HG03135 (cell line): ENCODE measurements around the gene SLC5A4.

ENCODE experiments used
- ATAC-seq: cut with Tn5 transposase; IDR thresholded peaks from one replicate; pipeline ENCODE4 v1.9.1; 2021; ENCODE audit warnings: mild to moderate bottlenecking, moderate library complexity; ENCODE audit not compliant: unreplicated experiment

SLC5A4 gene

GRCh38 chr22:32233091-32233490 lies 22.1 kb downstream of the SLC5A4 start:
- no peak for ATAC-seq

DNA sequence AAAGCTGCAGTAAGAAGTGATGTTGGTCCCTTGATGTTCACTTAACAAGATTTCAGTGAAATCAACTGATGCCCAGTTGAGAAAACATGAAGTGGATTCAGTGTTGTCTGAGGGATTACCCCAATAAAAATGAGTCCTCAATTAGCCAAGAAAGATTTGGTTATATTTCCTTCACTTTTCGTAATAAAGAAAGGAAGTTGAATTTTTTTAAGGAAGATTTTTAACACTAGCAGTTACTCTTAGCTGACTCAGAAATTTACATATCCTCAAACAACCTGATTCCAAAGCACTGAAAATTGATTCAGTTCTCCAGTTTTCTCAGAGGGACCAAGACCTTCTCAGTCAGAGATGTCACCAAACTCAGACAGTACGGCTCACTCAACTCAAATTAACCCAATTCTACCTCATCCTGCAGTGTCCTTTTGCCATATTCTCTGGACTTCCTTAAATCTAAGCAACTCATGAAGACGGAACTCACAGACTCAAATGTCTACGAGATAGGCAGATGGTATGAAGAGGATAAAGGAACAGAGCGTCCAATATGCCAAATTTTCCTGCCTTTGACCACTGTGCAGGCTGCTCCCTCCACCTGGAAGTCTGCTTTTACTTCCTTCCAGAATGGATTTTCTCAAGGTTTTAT lies 22.8 kb downstream of the SLC5A4 start:
- no peak for ATAC-seq

- ATAC-seq, result no peak
Observed at GRCh38 chr22:32226326-32227104, 28.6 kb downstream of the SLC5A4 start.

- no peak for ATAC-seq
Observed at GRCh38 chr22:32222991-32223390, 32.2 kb downstream of the SLC5A4 start.

GRCh38 chr22:32219026-32219425 lies 36.1 kb downstream of the SLC5A4 start:
- ATAC-seq, result no peak

DNA sequence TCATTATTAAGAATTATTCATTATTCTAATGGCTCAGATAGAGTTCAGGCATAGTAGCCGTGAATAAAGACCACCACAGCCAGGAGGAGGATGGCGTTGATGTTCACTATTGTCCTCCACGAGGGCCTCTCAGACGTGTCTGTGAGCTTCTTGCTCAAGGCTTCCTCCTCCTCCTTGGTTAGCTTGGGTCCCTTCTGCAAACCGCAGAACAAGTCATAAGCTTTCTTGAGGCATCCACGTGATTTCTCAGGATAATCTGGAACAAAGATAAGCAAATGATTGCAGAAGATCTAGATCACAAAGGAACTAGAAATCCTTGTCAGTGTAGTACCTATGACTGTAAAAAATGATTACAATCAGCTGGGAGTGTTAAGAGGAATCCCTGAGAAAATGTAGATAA lies 36.7 kb downstream of the SLC5A4 start:
- ATAC-seq, result no peak

GRCh38 chr22:32217465-32217864 lies 37.7 kb downstream of the SLC5A4 start:
- no peak for ATAC-seq

DNA sequence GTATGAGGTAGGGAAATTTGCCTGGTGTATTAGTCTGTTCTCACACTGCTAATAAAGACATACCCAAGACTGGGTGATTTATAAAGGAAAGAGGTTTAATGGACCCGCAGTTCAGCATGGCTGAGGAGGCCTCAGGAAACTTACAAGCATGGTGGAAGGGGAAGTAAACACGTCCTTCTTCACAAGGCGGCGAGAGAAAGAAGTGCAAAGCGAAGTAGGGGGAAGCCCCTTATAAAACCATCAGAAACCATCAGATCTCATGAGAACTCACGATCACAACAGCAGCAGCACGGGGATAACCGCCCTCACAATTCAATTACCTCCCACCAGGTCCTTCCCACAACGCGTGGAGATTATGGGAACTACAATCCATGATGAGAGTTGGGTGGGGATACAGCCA lies 38.2 kb downstream of the SLC5A4 start:
- ATAC-seq, result no peak

DNA sequence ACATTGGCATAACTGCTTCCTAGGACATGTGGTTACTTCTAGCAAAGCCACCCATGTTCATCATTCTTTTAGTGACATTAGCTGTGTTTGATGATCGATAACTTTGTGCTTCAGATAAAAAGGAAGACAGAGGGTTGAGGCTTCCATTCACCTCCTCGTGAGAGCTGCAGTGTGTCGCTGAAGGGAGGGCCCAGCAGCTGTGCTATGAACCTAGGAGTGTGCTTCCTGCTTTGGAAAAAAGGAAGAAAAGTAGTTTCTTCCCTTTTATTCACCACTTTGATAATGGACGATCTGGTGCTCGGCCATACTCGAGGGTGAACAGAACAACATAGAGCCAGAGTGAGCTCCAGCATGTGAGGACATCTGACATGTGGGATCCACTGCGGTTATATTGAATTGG lies 44.1 kb downstream of the SLC5A4 start:
- no peak for ATAC-seq

DNA sequence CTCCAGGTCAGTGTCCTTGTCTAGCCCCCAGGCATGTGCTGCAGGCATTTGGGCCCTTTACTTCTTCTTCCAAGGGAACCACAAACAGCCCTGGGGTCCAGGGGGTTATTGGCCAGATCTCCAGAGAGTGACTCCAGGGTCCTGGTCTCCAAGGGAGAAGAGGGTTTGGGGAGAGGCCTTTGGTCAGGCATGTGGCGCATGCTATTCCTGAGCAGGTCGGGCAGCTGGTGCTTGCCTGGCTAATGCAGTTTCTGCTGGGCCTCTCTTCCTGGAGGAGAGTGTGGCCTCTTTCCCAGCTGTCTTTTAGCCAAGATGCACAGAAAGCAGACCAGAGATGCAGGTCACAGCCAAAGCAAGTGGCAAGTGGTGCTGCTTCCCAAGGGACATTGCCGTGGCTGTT lies 46.5 kb downstream of the SLC5A4 start:
- ATAC-seq, result no peak

DNA sequence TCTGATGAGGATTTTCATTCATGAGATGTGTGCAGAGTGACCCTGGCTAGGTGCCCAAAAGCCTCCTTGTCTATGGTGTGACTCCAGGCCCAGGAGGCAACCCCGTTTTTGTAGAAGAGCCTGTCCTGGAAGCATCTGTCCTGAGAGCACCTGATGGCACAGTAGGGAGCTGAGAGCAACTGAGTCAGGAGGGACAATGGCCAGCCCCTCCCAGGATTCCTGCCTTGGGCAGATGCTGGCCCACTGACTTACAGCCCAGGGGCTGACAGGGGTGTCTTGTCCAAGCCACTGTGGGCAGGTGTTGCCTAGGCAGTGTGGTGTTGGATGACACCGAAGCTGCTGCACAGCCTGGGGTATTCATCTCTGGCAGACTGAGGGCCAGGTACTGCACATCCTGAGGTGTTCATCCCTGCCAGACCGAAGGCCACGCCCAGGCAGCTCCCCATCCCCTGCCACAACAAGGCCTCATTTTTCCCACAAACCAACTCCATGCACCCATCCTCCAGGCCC lies 47.1 kb downstream of the SLC5A4 start:
- no peak for ATAC-seq

DNA sequence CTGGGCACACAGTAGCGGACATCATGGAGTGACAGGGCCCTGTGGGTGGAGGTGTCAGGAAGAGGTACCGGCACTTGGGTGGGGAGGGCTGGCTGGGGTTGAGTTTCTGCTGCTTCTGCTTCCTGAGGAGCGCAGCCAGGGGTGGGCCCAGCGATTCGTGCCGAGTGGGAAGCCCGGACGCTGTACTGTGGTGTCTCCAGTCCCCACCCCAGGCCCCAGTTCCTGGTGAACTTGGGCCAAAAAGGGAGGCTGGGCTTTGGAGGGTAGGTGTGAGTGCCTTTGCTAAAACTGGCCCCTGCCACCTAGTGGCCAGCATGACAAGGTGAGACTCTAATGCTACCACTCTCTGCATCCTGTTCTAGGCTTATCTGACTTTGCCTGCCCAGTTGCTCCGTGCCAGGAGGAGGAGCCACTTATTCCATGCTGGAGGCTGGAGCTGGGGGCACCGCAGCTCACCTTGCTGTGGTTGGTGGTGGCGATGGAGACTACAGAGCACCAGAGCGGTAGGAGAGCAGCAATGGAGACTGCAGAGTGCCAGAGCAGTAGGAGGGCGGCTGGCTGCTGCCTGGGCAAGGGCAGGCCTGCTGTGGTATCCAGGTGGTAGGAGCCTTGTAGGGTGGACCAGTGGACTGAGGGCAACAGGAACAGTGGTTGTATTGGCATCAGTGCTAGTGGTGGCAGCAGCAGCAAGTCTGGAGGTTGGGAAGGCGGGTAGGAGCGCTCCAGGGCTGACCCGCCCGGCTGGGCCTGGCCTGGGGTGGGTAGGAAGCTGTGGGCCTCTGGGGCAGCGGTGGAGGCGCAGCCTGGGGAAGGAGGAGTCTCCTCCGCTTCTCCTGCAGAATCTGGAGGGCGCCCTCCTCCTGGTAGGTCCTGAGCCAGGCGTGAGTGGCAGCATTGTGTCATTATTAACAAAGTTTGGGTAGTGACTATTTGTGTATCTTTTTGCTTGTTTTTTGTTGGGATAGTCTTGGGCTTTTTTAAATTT lies 48.1 kb downstream of the SLC5A4 start:
- no peak for ATAC-seq

DNA sequence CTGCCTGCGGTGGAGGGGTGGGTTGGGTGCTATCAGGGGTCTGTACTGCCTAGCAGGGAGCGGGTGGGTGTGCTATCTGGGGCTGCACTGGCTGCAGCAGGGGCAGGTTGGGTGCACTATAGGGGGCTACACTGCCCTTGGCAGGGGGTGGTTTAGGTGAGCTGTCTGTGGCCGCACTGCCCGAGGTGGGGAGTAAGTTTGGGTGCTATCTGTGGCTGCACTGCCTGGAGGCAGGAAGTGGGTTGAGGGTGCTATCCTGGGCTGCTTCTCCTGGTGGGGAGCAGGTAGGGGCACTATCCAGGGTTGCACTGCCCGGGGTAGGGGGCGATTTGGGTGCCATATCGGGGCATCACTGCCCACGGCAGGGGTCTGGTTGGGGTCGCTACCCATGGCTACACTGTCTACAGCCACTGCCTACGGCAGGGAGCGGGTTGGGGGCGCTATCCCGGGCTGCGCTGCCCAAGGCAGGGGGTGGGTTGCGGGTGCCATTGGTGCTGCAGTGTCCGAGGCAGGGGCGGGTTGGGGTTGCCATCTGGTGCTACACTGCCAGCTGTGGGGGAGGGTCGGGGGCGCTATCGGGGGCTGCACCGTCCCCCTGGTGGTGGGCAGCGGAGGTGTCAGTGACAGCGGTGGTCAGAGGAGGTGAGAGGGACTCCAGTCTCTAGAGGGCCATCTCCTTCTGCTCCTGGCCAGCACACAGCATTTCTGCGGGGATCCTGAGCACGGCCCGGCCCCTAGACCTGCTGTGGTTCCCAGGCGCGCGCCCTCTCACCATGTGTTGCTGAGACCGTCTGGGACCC lies 49.0 kb downstream of the SLC5A4 start:
- ATAC-seq, result no peak

DNA sequence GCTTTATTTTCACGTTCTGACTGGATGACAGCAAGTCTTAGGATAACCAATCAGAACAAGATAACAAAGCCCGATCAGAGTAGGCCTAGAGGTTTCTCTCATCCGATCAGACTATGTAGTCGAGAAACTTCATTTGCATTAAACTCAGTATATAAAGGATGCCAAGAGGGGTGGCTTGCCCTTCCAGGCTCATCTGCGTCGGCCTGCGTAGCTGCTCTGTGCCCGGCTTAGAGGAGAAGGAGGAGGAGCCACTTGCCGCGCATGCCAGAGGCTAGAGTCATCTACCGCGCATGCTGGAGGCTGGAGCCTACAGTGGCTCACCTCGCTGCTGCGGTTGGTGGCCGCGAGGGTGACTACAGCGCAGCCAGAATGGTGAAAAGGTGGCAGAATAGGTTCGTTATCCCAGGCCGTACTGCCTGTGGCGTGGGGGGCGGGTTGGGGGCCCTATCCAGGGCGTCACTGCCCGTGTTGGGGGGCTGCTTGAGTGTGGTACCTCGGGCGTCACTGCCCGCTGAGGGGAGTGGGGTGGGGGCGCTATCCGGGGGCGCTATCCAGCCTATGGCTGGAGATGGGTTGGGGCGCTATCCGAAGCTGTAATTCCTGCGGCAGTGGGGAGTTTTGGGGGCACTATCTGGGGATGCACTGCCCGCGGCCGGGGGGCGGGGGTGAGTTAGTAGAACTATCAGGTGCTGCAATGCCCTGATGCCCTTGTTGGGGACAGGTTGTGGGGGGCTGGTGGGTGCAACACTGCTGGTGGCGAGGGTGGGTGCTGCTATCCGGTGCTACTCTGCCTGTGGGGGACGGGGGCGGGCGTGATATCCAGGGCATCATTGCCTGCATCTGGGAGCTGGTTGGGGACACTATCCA lies 50.1 kb downstream of the SLC5A4 start, which contains the start of gene RFPL2:
Gene RFPL2, minus strand, starts transcription at position 218 of the 867 bp plus-strand sequence. CDS start 2,622 bp downstream, outside the sequence.
- ATAC-seq, result no peak

DNA sequence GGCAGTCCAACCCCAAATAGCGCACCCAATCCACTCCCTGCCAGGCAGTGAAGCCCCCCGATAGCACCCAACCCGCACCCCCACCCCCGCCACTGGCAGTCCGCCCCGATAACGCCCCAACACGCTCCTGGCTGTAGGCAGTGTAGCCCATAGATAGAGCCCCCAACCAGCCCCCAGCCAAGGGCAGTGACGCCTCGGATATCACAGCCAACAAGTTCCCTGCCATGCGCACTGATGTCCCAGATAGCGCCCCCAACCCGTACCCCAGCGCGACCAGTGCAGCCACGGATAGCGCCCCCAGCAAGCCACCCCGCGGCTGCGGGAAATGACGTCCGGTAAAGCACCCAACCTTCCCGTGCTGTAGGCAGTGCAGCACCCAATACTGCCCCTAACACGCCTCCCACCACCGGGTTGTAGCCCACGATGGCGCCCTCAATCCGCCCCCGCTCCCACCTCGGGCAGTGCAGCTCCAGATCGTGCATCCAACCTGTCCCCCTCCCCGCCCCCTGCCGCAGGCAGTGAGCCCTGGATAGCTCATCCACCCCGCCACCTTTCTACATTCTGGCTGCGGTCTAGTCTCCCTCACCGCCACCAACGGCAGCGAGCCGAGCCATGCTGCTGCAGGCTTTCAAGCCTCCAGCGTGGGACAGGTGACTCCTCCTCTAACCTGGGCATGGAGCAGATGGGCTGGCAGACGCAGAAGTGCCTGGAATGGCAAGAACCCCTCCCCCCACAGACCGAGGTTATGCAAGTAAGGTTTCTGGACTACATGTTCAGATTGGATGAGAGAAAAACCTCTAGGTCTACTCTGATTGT lies 50.9 kb downstream of the SLC5A4 start:
- ATAC-seq, result no peak

GRCh38 chr22:32203181-32204039 lies 51.7 kb downstream of the SLC5A4 start:
- ATAC-seq, result no peak

GRCh38 chr22:32202539-32203180 lies 52.5 kb downstream of the SLC5A4 start:
- no peak for ATAC-seq
